HUDEP-2 (cell line): ENCODE results near the gene MRPS5.
A peak's percentile ranks its signal among the peaks of the same experiment; 100 is the strongest.
"Not testable (repeated sequence)": the region's sequence is repeated elsewhere in the genome, so short reads cannot be mapped to it uniquely, and the experiment has no call there.

Source experiments
- DNase-seq, 76 experiments: peaks; one replicate each; lab custom pipeline; 2025; ENCODE audit not compliant: unreplicated experiment in 76 of 76; lab: John Stamatoyannopoulos, UW

The MRPS5 gene

GRCh38 chr2:95048825-95049682 is 72.6 kb downstream of the MRPS5 start:
- no peak for DNase-seq

GRCh38 chr2:95047629-95048510 is 73.7 kb downstream of the MRPS5 start:
- DNase-seq: no peak

GRCh38 chr2:95046371-95047112 is 75.1 kb downstream of the MRPS5 start:
- no peak for DNase-seq

GRCh38 chr2:95044601-95045000 is 77.0 kb downstream of the MRPS5 start:
- DNase-seq: no peak

GRCh38 chr2:95043300-95044093 is 78.1 kb downstream of the MRPS5 start:
- no peak for DNase-seq

GRCh38 chr2:95042472-95043271 is 78.9 kb downstream of the MRPS5 start:
- DNase-seq: no peak

GRCh38 chr2:95041824-95042442 is 79.7 kb downstream of the MRPS5 start:
- DNase-seq: no peak

- DNase-seq: peak in 1 of 76 experiments; percentile 20
Measured at GRCh38 chr2:95041060-95041823, 80.4 kb downstream of the MRPS5 start.

- DNase-seq: no peak
Measured at GRCh38 chr2:95040426-95040825, 81.2 kb downstream of the MRPS5 start.

- DNase-seq: no peak
Measured at GRCh38 chr2:95039978-95040377, 81.6 kb downstream of the MRPS5 start.

GRCh38 chr2:95039363-95039762 is 82.2 kb downstream of the MRPS5 start:
- no peak for DNase-seq

GRCh38 chr2:95038635-95039298 is 82.8 kb downstream of the MRPS5 start:
- DNase-seq: no peak

- not testable (repeated sequence) for DNase-seq
Measured at GRCh38 chr2:95037841-95038585, 83.6 kb downstream of the MRPS5 start.

- no peak for DNase-seq
Measured at GRCh38 chr2:95037384-95037839, 84.2 kb downstream of the MRPS5 start.

- DNase-seq: no peak
Measured at GRCh38 chr2:95036596-95037383, 84.8 kb downstream of the MRPS5 start.
